Measurements from ENCODE around the gene GRID2IP. TPM values are rescaled to one million over a fixed set of nuclear protein-coding genes. Genes with fewer than 3 reads are reported as not detected.

The GRID2IP gene
- not detected for total RNA-seq

DNA sequence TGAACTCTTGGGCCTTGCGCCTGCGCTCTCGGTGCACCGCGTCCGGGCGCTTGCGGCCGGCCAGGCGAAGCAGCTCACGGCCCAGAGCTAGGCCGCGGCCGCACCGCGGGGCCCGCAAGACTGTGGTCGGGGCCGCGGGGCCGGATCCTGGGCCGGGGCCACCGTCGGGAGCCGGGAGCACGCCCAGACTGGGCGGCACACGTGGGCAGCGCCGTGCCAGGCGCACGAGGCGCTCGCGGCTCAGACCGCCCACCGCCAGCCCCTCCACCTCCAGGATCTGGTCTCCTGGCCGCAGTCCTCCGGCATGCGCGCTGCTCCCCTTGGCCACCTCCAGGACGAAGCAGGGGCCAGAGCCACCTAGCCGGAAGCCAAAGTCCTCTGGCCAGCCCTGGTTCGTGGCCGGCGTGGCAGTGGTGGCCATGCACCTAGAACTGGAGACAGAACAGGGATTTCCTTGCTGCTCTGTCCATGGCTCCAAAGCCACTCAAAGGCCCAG lies at the start of gene GRID2IP:
GRID2IP (minus strand) TSS at position 446 of the 496 bp plus-strand sequence; CDS start at position 421, 25 bp downstream.

GRCh38 chr7:6589829-6590644 lies 38.8 kb upstream of the GRID2IP start, which contains the start of gene INTS15:
TSS of gene INTS15 (plus strand) at chr7:6590021. CDS start at chr7:6590284, 263 bp downstream.

GRCh38 chr7:6577369-6578113 lies 26.3 kb upstream of the GRID2IP start, which contains the start of gene ZDHHC4:
TSS of gene ZDHHC4 (plus strand) at chr7:6577454. CDS start at chr7:6580562, 3,108 bp downstream.

GRCh38 chr7:6447581-6448199 lies 103.6 kb downstream of the GRID2IP start, which contains the start of gene DAGLB:
TSS of gene DAGLB (minus strand) at chr7:6447954. CDS start at chr7:6447842, 112 bp downstream.

Other genes starting within 250 kb of the GRID2IP start
- gene FAM220A, start 202.5 kb downstream of the GRID2IP start, total RNA-seq = 32.1 TPM
- 69.2 TPM for gene RAC1, start 176.9 kb downstream of the GRID2IP start, total RNA-seq
- 34.4 TPM for gene DAGLB, start 103.5 kb downstream of the GRID2IP start, total RNA-seq
- 132 TPM for gene KDELR2, start 67.3 kb downstream of the GRID2IP start, total RNA-seq
- gene ZDHHC4, start 26.0 kb upstream of the GRID2IP start, total RNA-seq = 60.5 TPM
- gene INTS15, start 38.6 kb upstream of the GRID2IP start, total RNA-seq = 21.0 TPM
- gene ZNF853, start 64.1 kb upstream of the GRID2IP start, total RNA-seq = 20.7 TPM
- 35.3 TPM for gene ZNF316, start 85.9 kb upstream of the GRID2IP start, total RNA-seq
- gene ZNF12, start 155.5 kb upstream of the GRID2IP start, total RNA-seq = 45.3 TPM
- not detected for gene RSPH10B2, start 202.6 kb upstream of the GRID2IP start, total RNA-seq

Measured in camera-type eye (tissue), 1 donor.